ENCODE results near the gene FOXI3. TPM values are rescaled to one million over a fixed set of nuclear protein-coding genes. Genes with fewer than 3 reads are reported as not detected.

The FOXI3 gene
- total RNA-seq, 4 donors from 2014 or later, result not detected

GRCh38 chr2:88471083-88471942 lies 18.8 kb upstream of the FOXI3 start:
- Histone ChIP-seq H3K4me3 (no peak overlapping the region), H3K27ac (replicated peaks in 1 of 4) (no peak overlapping the region), H3K4me1 (no peaks in the 10 kb centered on the region), H3K36me3 (no peaks in the 10 kb centered on the region), H3K27me3 (peaks cover 0 to 38% (median 0%) of the 10 kb centered on the region in 4 donors), H3K9me3 (no peaks in the 10 kb centered on the region)
- no peak for DNase-seq (ENCODE audit: extremely low spot score)
- 47% methylated on average over 11 of the region's 11 CpGs for WGBS
- TF ChIP-seq POLR2AphosphoS5 (IDR thresholded peaks at IDR 0.05), result no peak
- TF ChIP-seq CTCF (IDR thresholded peaks at IDR 0.05), result no peak
- TF ChIP-seq EP300 (IDR thresholded peaks at IDR 0.05), result no peak
- TF ChIP-seq POLR2A (IDR thresholded peaks at IDR 0.05; ENCODE audit: low read depth), result no peak
- intact Hi-C loops (cut with DNase I), result no loop called here

- Histone ChIP-seq H3K4me3 (no peak overlapping the region), H3K27me3 (peaks cover 0 to 28% (median 0%) of the 10 kb centered on the region in 4 donors), H3K4me1 (no peaks in the 10 kb centered on the region), H3K36me3 (no peaks in the 10 kb centered on the region), H3K9me3 (no peaks in the 10 kb centered on the region), H3K27ac (replicated peaks in 1 of 4) (no peak overlapping the region)
- WGBS, result 81% methylated on average over 4 of the region's 4 CpGs
- intact Hi-C loops (cut with DNase I), result no loop called here
- no peak for DNase-seq (ENCODE audit: extremely low spot score)
- TF ChIP-seq POLR2A (IDR thresholded peaks at IDR 0.05; ENCODE audit: low read depth) (no peak), CTCF (IDR thresholded peaks at IDR 0.05) (no peak), POLR2AphosphoS5 (IDR thresholded peaks at IDR 0.05) (no peak), EP300 (IDR thresholded peaks at IDR 0.05) (no peak)
Measured at GRCh38 chr2:88469202-88470114, 17.0 kb upstream of the FOXI3 start.

- Histone ChIP-seq H3K27me3 (peaks cover 0 to 27% (median 0%) of the 10 kb centered on the region in 4 donors), H3K27ac (replicated peaks in 1 of 4) (no peak overlapping the region), H3K4me1 (no peaks in the 10 kb centered on the region), H3K4me3 (no peak overlapping the region), H3K9me3 (no peaks in the 10 kb centered on the region), H3K36me3 (no peaks in the 10 kb centered on the region)
- TF ChIP-seq POLR2A (IDR thresholded peaks at IDR 0.05; ENCODE audit: low read depth) (no peak), EP300 (IDR thresholded peaks at IDR 0.05) (no peak)
- DNase-seq (ENCODE audit: extremely low spot score), result no peak
- intact Hi-C loops (cut with DNase I), result no loop called here
- 92% methylated on average over 5 of the region's 5 CpGs for WGBS
Measured at GRCh38 chr2:88464153-88464552, 11.7 kb upstream of the FOXI3 start.

GRCh38 chr2:88458633-88459032 lies 6.1 kb upstream of the FOXI3 start:
- H3K36me3 ChIP-seq, result no peaks in the 10 kb centered on the region
- 56% methylated on average over 1 of the region's 1 CpG for WGBS
- TF ChIP-seq EP300 (IDR thresholded peaks at IDR 0.05), result no peak
- no peak for TF ChIP-seq CTCF (IDR thresholded peaks at IDR 0.05)
- TF ChIP-seq POLR2AphosphoS5 (IDR thresholded peaks at IDR 0.05), result no peak
- TF ChIP-seq POLR2A (IDR thresholded peaks at IDR 0.05; ENCODE audit: low read depth), result no peak
- no peak overlapping the region for H3K27ac ChIP-seq (replicated peaks in 1 of 4)
- no peak overlapping the region for H3K4me3 ChIP-seq
- no peaks in the 10 kb centered on the region for H3K9me3 ChIP-seq
- intact Hi-C loops (cut with DNase I), result no loop called here
- DNase-seq (ENCODE audit: extremely low spot score), result no peak
- no peaks in the 10 kb centered on the region for H3K4me1 ChIP-seq
- H3K27me3 ChIP-seq, result peaks cover 0 to 80% (median 23%) of the 10 kb centered on the region in 4 donors
